Activated CD4-positive, alpha-beta T cell treated with anti-CD3 and anti-CD28 coated beads, Interleukin-2, amount 50 U/mL, for 4 hours (primary cell): ENCODE measurements around the gene HIVEP3.
"Not testable (repeated sequence)": the region's sequence is repeated elsewhere in the genome, so short reads cannot be mapped to it uniquely, and the experiment has no call there.

Experiments
- DNase-seq, 2 experiments: peaks; one replicate each; pipeline ENCODE4 v3.0.0-alpha.2; 2020

The HIVEP3 gene

GRCh38 chr1:41704196-41704595 is 214.5 kb downstream of the HIVEP3 start:
- DNase-seq, result no peak

DNA sequence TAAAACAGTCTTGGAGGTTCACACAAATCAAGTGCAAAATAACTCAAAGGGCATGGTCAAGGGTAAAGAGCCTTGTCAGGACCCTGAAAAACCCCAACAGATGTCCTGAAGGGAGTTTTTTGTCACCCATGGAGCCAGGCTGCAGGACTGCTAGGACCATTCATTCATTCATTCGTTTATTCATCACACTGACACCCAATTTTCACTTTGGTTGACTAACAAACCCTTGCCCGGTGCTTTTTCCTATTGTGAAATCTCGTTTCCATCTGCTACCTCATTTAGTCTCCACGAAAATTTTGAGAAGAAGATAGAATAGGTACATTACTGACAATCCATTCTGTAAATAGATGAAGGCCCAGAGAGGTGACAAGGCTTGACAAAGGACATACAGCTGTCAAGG is 216.0 kb downstream of the HIVEP3 start:
- DNase-seq, result no peak

GRCh38 chr1:41700986-41701535 is 217.7 kb downstream of the HIVEP3 start:
- no peak for DNase-seq

DNA sequence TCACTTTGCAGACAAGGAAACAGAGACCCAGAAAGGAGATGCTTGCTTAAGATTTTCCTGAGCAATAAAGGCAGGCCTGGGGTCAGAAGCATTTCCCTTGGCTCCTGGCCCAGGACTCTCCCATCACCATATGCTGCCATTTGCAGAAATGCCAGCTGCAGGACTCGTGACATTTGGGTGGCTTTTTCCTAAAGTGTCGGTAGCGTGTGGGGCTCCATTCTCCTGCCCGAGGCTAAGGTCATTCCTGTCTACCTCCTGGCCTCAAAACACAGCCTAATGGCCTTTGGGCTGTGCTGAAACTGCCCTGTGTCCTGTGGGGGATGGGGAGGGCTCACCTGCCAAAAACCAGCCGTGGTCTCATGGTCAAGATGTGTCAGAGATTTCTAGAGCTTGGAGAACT is 218.1 kb downstream of the HIVEP3 start:
- DNase-seq, result no peak

DNA sequence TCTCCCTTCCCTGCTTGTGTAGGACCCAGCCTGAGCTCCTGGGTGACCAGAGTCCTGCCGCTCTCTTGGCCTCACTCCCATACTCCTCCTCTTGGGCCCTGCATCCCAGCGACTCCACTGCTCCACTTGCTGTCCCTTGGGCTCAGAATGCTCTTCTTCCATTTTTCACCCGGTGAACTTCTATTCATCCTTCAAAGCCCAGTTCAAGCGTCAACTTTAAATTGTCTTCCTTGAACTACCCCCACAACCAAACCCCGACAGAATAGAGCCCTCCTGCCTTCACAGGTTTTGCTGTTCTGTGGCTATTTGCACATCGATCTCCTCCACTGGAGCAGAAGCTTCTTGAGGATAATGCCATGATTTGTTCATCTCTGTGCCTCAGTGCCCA is 218.9 kb downstream of the HIVEP3 start:
- DNase-seq, result no peak

GRCh38 chr1:41698916-41699860 is 219.5 kb downstream of the HIVEP3 start:
- no peak for DNase-seq

GRCh38 chr1:41696381-41696780 is 222.3 kb downstream of the HIVEP3 start:
- DNase-seq, result no peak

- no peak for DNase-seq
Observed at GRCh38 chr1:41695118-41695745, 223.5 kb downstream of the HIVEP3 start.

GRCh38 chr1:41691966-41692365 is 226.8 kb downstream of the HIVEP3 start:
- not testable (repeated sequence) for DNase-seq

DNA sequence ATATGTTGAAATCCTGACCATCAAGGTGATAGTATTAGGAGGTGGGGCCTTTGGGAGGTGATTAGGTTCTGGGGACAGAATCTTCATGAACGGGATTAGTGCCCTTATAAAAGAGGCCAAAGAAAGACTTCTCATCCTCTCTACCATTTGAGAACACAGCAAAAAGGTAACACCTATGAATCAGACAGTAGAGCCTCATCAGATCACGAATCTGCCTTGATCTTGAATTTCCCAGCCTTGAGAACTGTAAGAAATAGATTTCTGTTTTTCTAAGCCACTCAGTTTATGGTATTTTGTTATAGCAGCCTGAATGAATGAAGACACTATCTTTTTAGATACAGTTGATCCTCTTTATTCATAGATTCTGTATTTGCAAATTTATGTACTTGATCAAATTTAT is 227.3 kb downstream of the HIVEP3 start:
- no peak for DNase-seq

- DNase-seq, result no peak
Observed at GRCh38 chr1:41690331-41690730, 228.4 kb downstream of the HIVEP3 start.

GRCh38 chr1:41689558-41689981 is 229.2 kb downstream of the HIVEP3 start:
- no peak for DNase-seq

GRCh38 chr1:41689139-41689538 is 229.6 kb downstream of the HIVEP3 start:
- DNase-seq, result no peak

DNA sequence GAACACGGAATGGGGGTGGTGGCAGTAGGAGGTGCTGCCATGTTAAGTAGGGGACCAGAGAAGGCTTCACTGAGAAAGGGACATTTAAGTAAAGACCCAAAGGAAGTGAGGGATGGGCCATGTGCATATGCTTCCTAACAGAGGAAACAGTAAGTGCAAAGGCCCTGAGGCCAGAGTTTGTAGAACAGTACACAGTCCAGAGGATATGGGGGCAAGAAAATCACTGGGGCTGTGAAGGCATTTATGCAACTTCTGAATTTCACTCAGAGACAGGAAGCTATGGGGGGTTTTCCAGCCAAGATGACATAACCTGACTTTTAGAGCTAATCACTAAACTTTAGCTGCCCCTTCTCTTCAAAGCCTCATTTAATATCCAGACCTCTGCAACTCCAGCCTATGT is 231.7 kb downstream of the HIVEP3 start:
- DNase-seq, result no peak

DNA sequence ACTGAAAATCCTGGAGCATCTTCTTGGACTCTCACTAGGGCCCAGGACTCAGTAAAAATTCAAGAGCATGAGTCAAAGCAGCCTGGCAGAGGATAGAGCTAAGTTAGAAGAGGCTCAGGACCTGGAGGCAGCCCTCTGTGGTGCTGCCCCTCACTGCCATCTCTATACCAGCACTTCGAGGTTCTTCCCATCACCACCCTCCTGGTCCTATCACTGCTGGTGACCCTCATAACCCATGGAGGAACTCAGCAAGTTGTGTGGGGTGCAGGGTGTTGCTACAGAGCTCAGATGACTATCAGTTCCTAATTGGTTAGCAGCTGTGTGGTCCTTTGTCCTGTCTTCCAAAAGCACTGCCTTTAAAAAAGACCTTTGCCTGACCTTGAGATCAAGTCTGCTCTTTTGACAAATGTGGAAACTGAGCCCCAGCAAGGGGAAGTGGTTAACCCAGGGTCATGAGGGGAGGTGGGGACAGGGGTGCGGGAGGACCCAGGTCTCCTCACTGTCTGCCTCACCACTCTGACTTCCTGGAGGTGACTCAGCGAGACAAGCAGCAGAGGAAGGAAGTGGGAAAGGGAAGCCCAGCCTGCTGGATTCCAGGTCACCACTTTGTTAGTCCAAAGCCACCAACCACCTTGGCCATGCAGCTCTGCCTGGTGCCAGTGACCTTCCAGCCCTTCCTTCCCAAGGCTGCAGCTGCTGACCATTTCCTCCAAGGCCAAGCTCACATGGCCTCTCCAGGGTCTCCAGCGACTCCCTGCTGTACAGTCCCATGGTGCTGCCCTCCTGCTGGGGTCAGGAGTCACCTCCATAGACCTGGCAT is 234.8 kb downstream of the HIVEP3 start:
- DNase-seq, result no peak

- DNase-seq, result no peak
Observed at GRCh38 chr1:41682845-41683625, 235.7 kb downstream of the HIVEP3 start.

GRCh38 chr1:41682149-41682548 is 236.6 kb downstream of the HIVEP3 start:
- DNase-seq, result no peak

- no peak for DNase-seq
Observed at GRCh38 chr1:41681331-41682098, 237.2 kb downstream of the HIVEP3 start.

- DNase-seq, result no peak
Observed at GRCh38 chr1:41679994-41680393, 238.7 kb downstream of the HIVEP3 start.

DNA sequence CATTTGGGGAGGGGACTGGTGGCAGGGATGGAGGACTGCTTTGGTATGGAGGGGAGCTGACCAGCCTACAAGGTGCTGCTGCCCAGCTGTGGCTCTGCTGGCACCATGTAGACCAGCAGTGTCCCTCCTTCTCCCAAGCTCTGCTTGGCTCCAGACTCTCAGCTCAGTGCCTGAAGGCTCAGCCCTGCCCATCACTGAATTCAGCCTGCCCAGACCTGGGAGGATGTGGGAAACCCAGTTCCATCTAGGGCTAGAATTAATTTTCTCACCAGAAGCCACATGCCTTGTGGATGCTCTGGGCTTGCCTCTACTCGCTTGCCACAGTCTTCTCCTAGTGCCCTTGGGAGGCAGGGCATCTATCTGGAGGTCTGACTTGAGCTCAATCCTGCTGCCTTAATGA is 239.2 kb downstream of the HIVEP3 start:
- no peak for DNase-seq

DNA sequence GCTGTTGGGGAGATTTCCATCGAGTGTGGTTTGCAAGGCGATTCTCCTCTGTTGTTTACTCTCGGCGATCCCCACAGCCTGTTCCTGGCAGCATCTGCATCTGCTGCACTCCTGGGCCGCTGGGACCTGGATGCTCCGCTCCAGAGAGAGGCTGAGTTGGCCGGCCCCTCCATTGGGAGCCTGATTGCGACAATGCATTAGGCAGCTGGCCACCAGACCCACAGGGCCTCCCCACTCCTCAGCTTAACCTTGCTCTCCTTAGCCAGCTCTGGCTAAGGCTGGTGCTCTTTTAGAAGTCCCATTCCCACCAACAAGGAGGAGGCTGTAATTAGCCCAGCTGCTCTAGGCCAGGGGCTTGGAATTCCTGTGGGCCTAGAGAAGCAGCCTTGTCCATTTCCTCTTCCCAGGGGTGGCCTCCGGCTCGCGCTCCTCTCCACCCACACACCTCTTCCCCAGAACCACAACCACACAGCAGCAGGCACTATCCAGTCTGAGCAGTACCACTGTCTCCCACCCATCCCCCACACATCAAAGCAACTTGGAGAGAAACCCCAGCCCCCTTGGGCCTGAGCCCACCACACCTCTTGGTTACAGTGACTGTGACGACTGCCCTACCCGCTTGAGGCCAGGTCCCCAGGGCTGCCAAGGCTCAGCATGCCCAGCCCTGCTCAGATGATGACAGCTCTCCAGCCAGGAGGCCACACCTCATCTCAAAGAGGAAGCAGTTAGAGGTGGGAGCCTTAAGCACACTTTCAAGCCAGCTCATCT is 240.4 kb downstream of the HIVEP3 start:
- DNase-seq, result no peak
